SK-N-SH (cell line): ENCODE measurements around the gene S100P. TPM values are rescaled to one million over a fixed set of nuclear protein-coding genes. Genes with fewer than 3 reads are reported as not detected.
A peak's percentile ranks its signal among the peaks of the same experiment; 100 is the strongest.

Source experiments
- CTCF ChIA-PET: fragments of 300-600, 350-600 bp; formaldehyde crosslinking; extraction: SDS; loops from one replicate; lab custom pipeline; 2021; lab: Yijun Ruan, JAX
- POLR2A ChIA-PET: fragments of 350-600 bp; sonication (Branson Sonifier 250); formaldehyde crosslinking; extraction: SDS; loops from one replicate; lab custom pipeline; 2020; ENCODE audit warnings: antibody characterized with exemption, inconsistent platforms; lab: Yijun Ruan, JAX
- DNase-seq: peaks from one replicate; pipeline ENCODE4 v3.0.0; 2012
- H2AFZ ChIP-seq: fragments of 200-600 bp; sonication (generic); 2 replicates; pipeline ENCODE4 v1.8.1; 2016; ENCODE audit warnings: antibody characterized with exemption, mild to moderate bottlenecking, low read depth
- H3F3A ChIP-seq: fragments of 200-600 bp; sonication (generic); replicated peaks from 2 replicates; pipeline ENCODE3; 2016; ENCODE audit warnings: antibody characterized with exemption, mild to moderate bottlenecking; ENCODE audit not compliant: insufficient read depth
- H3K27ac ChIP-seq, 2 experiments: fragments of 200-500 bp in 1 of 2; fragments of 200-600 bp in 1 of 2; sonication (Bioruptor generic) in 1 of 2; sonication (generic), shearing (Covaris generic) in 1 of 2; 2 replicates each; pipeline versions ENCODE4 v1.5.1 to v1.6.1; 2014 to 2016; ENCODE audit warnings: low read depth in 2 of 2, inconsistent platforms in 1 of 2, low read length in 1 of 2, mild to moderate bottlenecking in 1 of 2, mixed read lengths in 1 of 2
- H3K27me3 ChIP-seq: fragments of 200-600 bp; sonication (generic), shearing (Covaris generic); 2 replicates; pipeline ENCODE4 v1.6.1; 2016; ENCODE audit warnings: mixed run types; ENCODE audit not compliant: insufficient read depth
- H3K36me3 ChIP-seq, 2 experiments: fragments of 200-500 bp in 1 of 2; fragments of 200-600 bp in 1 of 2; sonication (Bioruptor generic) in 1 of 2; sonication (generic) in 1 of 2; replicated peaks in 1 of 2; 2 replicates each; pipeline versions ENCODE3 to v1.5.1; 2014 to 2016; ENCODE audit warnings: low read length in 1 of 2, mild to moderate bottlenecking in 1 of 2; ENCODE audit not compliant: insufficient read depth in 2 of 2, control insufficient read depth in 1 of 2
- H3K4me1 ChIP-seq, 2 experiments: fragments of 200-500 bp in 1 of 2; fragments of 200-600 bp in 1 of 2; sonication (Bioruptor generic) in 1 of 2; sonication (generic), shearing (Covaris generic) in 1 of 2; 2 replicates each; pipeline versions ENCODE4 v1.5.1 to v1.6.1; 2014 to 2016; ENCODE audit warnings: low read depth in 1 of 2, low read length in 1 of 2, mixed run types in 1 of 2; ENCODE audit not compliant: insufficient read depth in 2 of 2, control insufficient read depth in 1 of 2
- H3K4me2 ChIP-seq: fragments of 200-600 bp; sonication (generic), shearing (Covaris generic); 2 replicates; pipeline ENCODE4 v1.6.1; 2017; ENCODE audit warnings: mixed run types
- H3K4me3 ChIP-seq, 2 experiments: fragments of 200-500 bp in 1 of 2; fragments of 200-600 bp in 1 of 2; sonication (Bioruptor generic) in 1 of 2; sonication (generic), shearing (Covaris generic) in 1 of 2; 2 replicates each; pipeline versions ENCODE4 v1.5.1 to v1.8.1; 2014 to 2016; ENCODE audit warnings: low read depth in 2 of 2, inconsistent platforms in 1 of 2, low read length in 1 of 2, mild to moderate bottlenecking in 1 of 2, mixed read lengths in 1 of 2, moderate library complexity in 1 of 2
- H3K79me2 ChIP-seq: fragments of 200-600 bp; sonication (generic); 2 replicates; pipeline ENCODE4 v1.8.1; 2017; ENCODE audit warnings: mild to moderate bottlenecking; ENCODE audit not compliant: insufficient read depth
- H3K9ac ChIP-seq: fragments of 200-600 bp; sonication (generic); 2 replicates; pipeline ENCODE4 v1.6.1; 2017; ENCODE audit warnings: mixed run types
- H3K9me2 ChIP-seq: fragments of 200-600 bp; sonication (generic); 2 replicates; pipeline ENCODE4 v1.6.1; 2017; ENCODE audit warnings: mixed run types
- H3K9me3 ChIP-seq: fragments of 200-600 bp; sonication (generic); 2 replicates; pipeline ENCODE4 v1.6.1; 2017; ENCODE audit warnings: mixed run types, mild to moderate bottlenecking, moderate library complexity
- H4K20me1 ChIP-seq: fragments of 200-600 bp; sonication (generic); 2 replicates; pipeline ENCODE4 v1.6.1; 2017; ENCODE audit warnings: mild to moderate bottlenecking, mixed run types; ENCODE audit not compliant: insufficient read depth
- FOSL2 ChIP-seq: IDR thresholded peaks from 2 replicates; pipeline ENCODE4 v1.4.0; 2012; ENCODE audit warnings: low read depth, mild to moderate bottlenecking, moderate library complexity, borderline replicate concordance
- GATA2 ChIP-seq: sonication (generic); formaldehyde crosslinking; IDR thresholded peaks from 2 replicates; pipeline ENCODE4 v1.5.0; 2020; ENCODE audit warnings: mild to moderate bottlenecking, missing genetic modification reagents
- MEF2A ChIP-seq: IDR thresholded peaks from 2 replicates; pipeline ENCODE4 v1.4.0; 2012; ENCODE audit warnings: low read depth, borderline replicate concordance
- NFIC ChIP-seq: IDR thresholded peaks from 2 replicates; pipeline ENCODE4 v1.4.0; 2012; ENCODE audit warnings: borderline replicate concordance
- NRF1 ChIP-seq: IDR thresholded peaks from 2 replicates; pipeline ENCODE4 v1.6.1; 2012; ENCODE audit warnings: low read depth, mild to moderate bottlenecking, low read length
- POLR2AphosphoS5 ChIP-seq: IDR thresholded peaks from 2 replicates; pipeline ENCODE4 v1.6.1; 2012; ENCODE audit warnings: low read depth, low read length
- RFX5 ChIP-seq: IDR thresholded peaks from 2 replicates; pipeline ENCODE4 v1.6.1; 2012; ENCODE audit warnings: mild to moderate bottlenecking, improper control_type of control experiment, low read length
- TAF1 ChIP-seq: IDR thresholded peaks from 2 replicates; pipeline ENCODE4 v1.6.1; 2012; ENCODE audit warnings: low read depth, mild to moderate bottlenecking, low read length, moderate library complexity, borderline replicate concordance
- TCF12 ChIP-seq: IDR thresholded peaks from 2 replicates; pipeline ENCODE4 v1.4.0; 2012
- YY1 ChIP-seq: IDR thresholded peaks from 2 replicates; pipeline ENCODE4 v1.4.0; 2012; ENCODE audit warnings: low read depth, mild to moderate bottlenecking
- WGBS: methylation state at CpG from one replicate; pipeline ENCODE4 v1.1.6; 2017; ENCODE audit warnings: low lambda C conversion rate; 5-methylcytosine and 5-hydroxymethylcytosine counted together
- polyA plus RNA-seq, 3 experiments: library from polyadenylated mRNA; depleted of rRNA; stranded (reverse); fragments of >200 nt; gene quantifications; 2 replicates each; pipeline ENCODE4 v1.2.3, GENCODE V29; 2012
- TF ChIP-seq, protein P1 (sequence below): IDR thresholded peaks from 2 replicates; pipeline ENCODE4 v1.4.0; 2012; ENCODE audit warnings: low read depth, borderline replicate concordance
- TF ChIP-seq, protein P2 (sequence below): fragments of 150-350 bp; IDR thresholded peaks from 2 replicates; pipeline ENCODE4 v1.6.1; 2017; ENCODE audit warnings: antibody characterized with exemption, low read length, low read depth, borderline replicate concordance
- TF ChIP-seq, protein P3 (sequence below): fragments of 200-600 bp; sonication (generic); IDR thresholded peaks from 2 replicates; pipeline ENCODE4 v1.6.1; 2017; ENCODE audit warnings: antibody characterized with exemption, mild to moderate bottlenecking, moderate library complexity

Gene S100P
- polyA plus RNA-seq, 1 of the 3 experiments (the other 2 are of a cell fraction) = not detected

DNA sequence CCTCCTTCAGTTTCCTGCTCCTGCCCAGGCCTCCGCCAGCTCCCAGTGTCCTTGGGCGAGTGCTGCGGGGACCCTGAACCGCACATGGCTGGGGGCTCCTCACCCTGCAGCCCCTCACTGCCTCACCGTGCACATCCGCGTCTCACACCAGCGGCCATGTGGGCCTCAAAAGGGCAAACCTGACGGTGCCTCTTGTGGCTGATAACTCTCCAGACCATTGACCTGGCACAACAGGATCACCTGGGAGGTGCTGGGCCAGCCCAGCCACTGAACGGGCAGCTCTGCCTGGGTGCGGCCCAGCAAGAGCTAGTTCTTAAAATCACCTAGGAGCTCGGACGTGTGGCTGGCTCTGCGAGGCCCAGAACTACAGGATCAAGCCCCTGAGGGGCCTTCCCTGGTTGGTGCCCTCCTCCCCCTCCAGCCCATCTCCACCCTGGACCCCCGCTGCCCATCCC is 4.1 kb upstream of the S100P start:
- Histone ChIP-seq H3K9me3 (no peaks in the 10 kb centered on the region), H3K4me1 (peaks cover 7 to 20% of the 10 kb centered on the region in 2 experiments; a peak in 3 of 4 replicates), H2AFZ (peak overlapping the region; percentile 93; the same call in 1 of the 2 replicates), H3K79me2 (no peaks in the 10 kb centered on the region), H3K9me2 (no peaks in the 10 kb centered on the region), H3K4me2 (peak overlapping the region; percentile 55; the same call in 1 of the 2 replicates), H4K20me1 (no peaks in the 10 kb centered on the region), H3K27ac (peak overlapping the region in 1 of 2 experiments; percentile 85; a peak in 2 of 4 replicates), H3K4me3 (no peak overlapping the region), H3K27me3 (no peaks in the 10 kb centered on the region), H3K36me3 (no peaks in the 10 kb centered on the region), H3K9ac (peak overlapping the region; percentile 55; the same call in 1 of the 2 replicates), H3F3A (peaks cover 6% of the 10 kb centered on the region)
- CTCF ChIA-PET = interaction anchor here (1.2 kb wide), 1 partner anchor 15 kb away, joined by 4 read pairs; no protein-coding TSS in a partner anchor
- POLR2A ChIA-PET = no interaction called here
- 98% methylated on average over 6 of the region's 15 CpGs for WGBS
- DNase-seq = no peak
- TF ChIP-seq, protein P1, sequence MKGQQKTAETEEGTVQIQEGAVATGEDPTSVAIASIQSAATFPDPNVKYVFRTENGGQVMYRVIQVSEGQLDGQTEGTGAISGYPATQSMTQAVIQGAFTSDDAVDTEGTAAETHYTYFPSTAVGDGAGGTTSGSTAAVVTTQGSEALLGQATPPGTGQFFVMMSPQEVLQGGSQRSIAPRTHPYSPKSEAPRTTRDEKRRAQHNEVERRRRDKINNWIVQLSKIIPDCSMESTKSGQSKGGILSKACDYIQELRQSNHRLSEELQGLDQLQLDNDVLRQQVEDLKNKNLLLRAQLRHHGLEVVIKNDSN = no peak
- TF ChIP-seq GATA2 (CRISPR knock-in tag) (no peak), POLR2AphosphoS5 (no peak), NRF1 (no peak), FOSL2 (no peak), YY1 (no peak), MEF2A (no peak), TCF12 (no peak)
- TF ChIP-seq, protein P2, sequence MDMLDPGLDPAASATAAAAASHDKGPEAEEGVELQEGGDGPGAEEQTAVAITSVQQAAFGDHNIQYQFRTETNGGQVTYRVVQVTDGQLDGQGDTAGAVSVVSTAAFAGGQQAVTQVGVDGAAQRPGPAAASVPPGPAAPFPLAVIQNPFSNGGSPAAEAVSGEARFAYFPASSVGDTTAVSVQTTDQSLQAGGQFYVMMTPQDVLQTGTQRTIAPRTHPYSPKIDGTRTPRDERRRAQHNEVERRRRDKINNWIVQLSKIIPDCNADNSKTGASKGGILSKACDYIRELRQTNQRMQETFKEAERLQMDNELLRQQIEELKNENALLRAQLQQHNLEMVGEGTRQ = no peak

DNA sequence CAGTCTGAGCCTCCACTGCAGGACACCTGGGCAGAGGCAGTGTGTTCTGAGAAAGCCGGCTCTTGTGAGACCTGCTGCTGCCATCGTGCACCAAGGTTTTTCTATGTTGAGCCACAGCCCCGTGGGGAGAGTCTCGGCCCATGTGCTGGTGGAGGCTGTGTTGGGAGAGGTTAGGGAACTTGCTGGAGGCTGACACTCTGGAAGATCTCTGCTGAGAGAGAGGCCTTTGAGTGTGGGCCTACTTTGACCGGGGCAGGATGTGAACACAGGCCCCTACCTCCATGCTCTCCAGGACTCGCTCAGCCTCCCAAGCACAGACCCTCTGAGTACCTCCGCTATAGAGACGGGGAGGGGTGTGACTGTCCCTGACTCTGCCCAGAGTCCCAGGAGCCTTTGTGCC is 1.3 kb upstream of the S100P start:
- POLR2A ChIA-PET = interaction anchor here (1.1 to 1.8 kb wide), 2 partner anchors 19 to 29 kb away, joined by 3 to 4 read pairs; a partner anchor contains a TSS
- CTCF ChIA-PET = no interaction called here

More for the DNA sequence above, 1.3 kb upstream of the S100P start:
- no peaks in the 10 kb centered on the region for H3K79me2 ChIP-seq
- H3K4me1 ChIP-seq = peaks cover 19 to 20% of the 10 kb centered on the region in 2 experiments; a peak in 3 of 4 replicates
- 95% methylated on average over 3 of the region's 8 CpGs for WGBS
- no peak overlapping the region for H3K4me2 ChIP-seq
- H4K20me1 ChIP-seq = no peaks in the 10 kb centered on the region
- no peak overlapping the region for H3K27ac ChIP-seq
- DNase-seq = no peak
- TF ChIP-seq RFX5 (no peak), TCF12 (no peak), POLR2AphosphoS5 (no peak), NFIC (no peak), TAF1 (no peak)
- TF ChIP-seq, protein P3, sequence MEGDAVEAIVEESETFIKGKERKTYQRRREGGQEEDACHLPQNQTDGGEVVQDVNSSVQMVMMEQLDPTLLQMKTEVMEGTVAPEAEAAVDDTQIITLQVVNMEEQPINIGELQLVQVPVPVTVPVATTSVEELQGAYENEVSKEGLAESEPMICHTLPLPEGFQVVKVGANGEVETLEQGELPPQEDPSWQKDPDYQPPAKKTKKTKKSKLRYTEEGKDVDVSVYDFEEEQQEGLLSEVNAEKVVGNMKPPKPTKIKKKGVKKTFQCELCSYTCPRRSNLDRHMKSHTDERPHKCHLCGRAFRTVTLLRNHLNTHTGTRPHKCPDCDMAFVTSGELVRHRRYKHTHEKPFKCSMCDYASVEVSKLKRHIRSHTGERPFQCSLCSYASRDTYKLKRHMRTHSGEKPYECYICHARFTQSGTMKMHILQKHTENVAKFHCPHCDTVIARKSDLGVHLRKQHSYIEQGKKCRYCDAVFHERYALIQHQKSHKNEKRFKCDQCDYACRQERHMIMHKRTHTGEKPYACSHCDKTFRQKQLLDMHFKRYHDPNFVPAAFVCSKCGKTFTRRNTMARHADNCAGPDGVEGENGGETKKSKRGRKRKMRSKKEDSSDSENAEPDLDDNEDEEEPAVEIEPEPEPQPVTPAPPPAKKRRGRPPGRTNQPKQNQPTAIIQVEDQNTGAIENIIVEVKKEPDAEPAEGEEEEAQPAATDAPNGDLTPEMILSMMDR = no peak
- TF ChIP-seq, protein P2 = no peak
- H3K9ac ChIP-seq = no peak overlapping the region
- no peaks in the 10 kb centered on the region for H3K27me3 ChIP-seq
- no peak overlapping the region for H3K4me3 ChIP-seq
- H3F3A ChIP-seq = peaks cover 6% of the 10 kb centered on the region
- no peaks in the 10 kb centered on the region for H3K9me2 ChIP-seq
- no peaks in the 10 kb centered on the region for H3K36me3 ChIP-seq
- H3K9me3 ChIP-seq = no peaks in the 10 kb centered on the region
- H2AFZ ChIP-seq = no peak overlapping the region
